NCI-H345 treated with DMSO at 0.1 percent for 48 hours (cell line): ENCODE data around the gene PLEKHG7.
A peak's percentile ranks its signal among the peaks of the same experiment; 100 is the strongest.
"Not testable (repeated sequence)": the region's sequence is repeated elsewhere in the genome, so short reads cannot be mapped to it uniquely, and the experiment has no call there.

Experiments
- DNase-seq: peaks from one replicate; lab custom pipeline; 2025; ENCODE audit not compliant: unreplicated experiment; lab: John Stamatoyannopoulos, UW

Gene PLEKHG7

GRCh38 chr12:92745856-92746550 lies 43.2 kb downstream of the PLEKHG7 start:
- DNase-seq = no peak

DNA sequence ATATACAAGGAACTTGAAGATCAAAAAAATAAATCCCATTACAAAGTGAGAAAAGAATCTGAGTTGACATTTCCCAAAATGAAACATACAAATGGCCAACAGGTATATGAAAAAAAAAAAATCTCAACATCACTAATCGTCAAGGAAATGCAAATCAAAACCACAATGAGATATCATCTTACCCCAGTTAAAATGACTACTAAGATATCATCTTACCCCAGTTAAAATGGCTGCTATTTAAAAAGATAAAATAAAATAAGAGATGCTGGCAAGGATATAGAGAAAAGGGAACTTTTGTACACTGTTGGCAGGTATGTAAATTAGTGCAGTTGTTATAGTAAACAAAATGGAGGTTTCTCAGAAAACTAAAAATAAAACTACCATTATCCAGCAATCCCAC lies 44.4 kb downstream of the PLEKHG7 start:
- DNase-seq = no peak

- DNase-seq = not testable (repeated sequence)
These were observed 46.9 kb downstream of the PLEKHG7 start for GRCh38 chr12:92749691-92750090.

DNA sequence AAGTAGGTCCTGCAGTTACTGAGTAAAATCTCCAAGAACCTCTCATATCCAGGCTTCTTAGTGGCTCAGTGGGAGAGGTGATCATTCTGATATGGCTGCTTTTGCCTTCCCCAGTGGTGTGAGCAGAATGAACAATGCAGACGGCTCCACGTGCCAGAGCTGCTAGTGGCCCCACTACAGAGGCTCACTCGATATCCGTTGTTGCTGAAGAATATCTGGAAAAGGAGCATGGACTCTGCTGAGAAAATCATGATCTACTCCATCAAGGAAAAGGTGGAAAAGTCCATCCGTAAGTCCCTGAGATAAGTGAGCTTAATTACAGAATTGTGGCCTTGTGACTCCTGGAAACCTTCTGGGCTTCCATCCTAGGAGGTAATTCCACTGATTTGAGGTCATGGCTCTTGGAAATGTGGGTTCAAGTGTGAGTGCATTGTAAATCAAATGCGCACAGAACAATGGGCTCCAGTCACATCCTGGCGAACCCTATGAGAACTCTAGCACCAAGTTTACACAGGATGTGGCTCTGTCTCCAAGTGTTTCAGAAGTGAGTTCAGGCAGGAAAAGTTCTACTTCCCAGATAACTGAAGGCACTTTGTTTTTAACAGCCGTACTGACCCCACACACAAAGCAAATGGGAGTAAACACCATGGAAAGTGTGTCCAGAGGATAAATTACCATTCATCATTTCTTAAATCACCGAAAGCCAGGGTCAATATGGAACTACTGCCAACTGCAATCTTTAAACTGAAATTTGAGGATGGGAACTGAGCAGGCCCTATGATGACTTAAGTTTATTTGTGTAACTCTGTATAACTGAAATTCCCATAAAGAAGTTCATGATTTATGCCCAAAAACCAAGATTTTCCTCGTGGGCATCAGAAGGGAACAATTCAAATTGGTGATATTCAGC lies 51.4 kb downstream of the PLEKHG7 start:
- DNase-seq = no peak

- DNase-seq = peak; percentile 79
These were observed 54.3 kb downstream of the PLEKHG7 start for GRCh38 chr12:92756898-92757596.

GRCh38 chr12:92757597-92758121 lies 54.9 kb downstream of the PLEKHG7 start:
- peak; percentile 30 for DNase-seq

GRCh38 chr12:92759634-92760268 lies 57.0 kb downstream of the PLEKHG7 start:
- no peak for DNase-seq

DNA sequence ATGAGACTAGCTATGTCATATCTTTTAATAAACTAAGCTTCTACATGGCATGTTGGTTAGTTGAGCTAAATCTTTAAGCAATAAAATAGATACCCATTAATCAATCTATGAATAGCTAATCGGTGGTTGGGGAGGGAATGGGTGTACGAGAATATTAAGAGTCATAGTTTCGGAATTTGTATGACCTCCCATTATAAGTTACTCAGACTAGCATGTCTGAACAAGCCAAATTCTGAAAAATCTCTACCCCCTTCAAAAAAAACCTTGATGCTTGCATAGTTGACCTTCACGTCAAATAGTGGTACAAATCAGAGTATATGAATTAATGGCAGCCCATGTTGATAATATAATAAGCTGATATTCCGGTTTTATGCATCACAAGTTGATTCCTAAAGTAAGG lies 60.0 kb downstream of the PLEKHG7 start:
- no peak for DNase-seq

DNA sequence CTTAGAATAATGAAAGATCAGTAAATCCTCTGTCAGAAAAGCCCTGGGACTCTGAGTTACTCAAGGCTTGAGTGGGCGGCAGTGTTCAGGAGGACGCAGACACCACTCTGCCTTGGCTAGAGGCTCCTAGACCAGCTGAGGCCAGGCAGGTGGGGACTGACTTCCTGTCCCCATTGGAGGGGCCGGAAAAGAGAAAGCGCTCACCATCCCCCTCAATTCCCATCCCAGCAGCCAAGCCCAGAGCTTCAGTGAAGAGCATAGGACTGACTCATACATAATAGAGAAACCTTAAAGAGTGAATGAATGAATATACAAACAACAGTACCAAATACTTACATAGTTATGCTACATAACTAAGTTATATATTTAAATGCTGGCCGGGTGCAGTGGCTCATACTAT lies 62.0 kb downstream of the PLEKHG7 start:
- DNase-seq = no peak

DNA sequence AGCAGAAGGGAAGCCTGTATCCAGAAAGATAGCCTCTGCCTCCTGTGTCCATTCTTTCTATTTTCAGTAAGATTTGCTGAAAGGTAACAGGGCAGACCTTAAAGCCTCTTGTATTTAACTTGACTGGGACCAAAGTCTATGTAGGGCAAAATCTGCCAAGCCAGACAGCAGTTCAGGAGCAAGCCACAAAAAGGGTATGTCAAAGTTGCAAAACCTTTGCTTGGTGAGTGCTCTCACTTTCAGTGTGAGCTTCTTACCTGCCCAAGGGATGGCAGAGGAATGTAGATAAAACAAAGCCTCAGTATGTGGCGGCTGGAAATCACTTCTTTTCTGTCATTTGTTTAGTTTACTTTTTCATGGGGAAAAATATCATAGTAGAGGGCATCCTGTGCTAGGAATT lies 63.1 kb downstream of the PLEKHG7 start:
- DNase-seq = no peak

DNA sequence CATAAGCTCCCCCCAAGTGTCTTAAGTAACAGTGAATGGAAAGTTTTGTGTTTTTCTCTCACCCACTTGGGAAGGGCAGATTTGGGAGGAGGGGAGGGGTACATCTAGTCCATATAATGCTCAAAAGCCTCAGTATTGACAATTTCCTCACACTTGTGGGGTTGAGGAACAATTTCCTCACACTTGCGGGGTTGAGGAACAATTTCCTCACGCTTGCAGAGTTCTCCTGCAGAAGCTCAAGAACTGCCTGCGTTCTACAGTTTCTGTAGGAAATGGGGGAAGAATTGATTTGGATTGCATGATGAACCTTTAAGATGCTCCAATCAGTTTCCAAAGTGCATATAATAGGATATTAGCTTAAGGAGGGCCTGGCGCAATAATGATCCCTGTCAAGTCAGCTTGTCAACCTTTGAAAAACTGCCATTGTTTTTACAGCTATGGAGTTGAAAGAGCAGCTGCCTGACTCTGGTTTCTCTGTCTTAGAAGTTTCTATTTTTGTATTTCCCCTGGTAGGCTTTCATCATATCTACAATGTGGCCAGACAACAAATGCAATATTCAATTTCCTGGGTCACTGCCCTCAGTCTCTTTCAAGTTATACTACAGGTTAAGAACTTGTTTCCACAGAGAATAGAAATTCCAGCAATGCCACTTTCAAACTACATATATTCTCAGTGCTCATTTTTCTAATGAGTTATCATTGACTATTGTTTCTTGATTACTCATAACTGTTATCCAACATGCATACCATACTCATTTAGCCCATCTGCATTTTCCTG lies 66.5 kb downstream of the PLEKHG7 start:
- no peak for DNase-seq

DNA sequence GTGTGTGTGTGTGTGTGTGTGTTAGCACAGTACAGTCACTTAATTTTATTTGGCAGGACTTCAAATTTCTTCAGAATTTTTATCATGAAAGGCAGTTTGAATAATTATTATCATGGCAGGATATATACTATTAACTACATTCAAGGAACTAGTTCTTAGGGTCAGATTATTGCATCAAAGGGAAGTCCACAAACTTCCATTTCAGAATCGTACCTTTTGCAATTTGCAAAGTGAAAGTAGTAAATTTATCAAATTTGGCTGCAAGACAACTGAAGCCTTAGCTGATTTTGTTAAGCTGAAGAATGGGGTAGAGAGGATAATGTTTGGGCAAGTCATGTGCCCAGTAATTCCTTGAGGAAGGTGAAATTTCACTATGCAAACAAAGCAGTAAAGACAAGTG lies 68.2 kb downstream of the PLEKHG7 start:
- DNase-seq = no peak

DNA sequence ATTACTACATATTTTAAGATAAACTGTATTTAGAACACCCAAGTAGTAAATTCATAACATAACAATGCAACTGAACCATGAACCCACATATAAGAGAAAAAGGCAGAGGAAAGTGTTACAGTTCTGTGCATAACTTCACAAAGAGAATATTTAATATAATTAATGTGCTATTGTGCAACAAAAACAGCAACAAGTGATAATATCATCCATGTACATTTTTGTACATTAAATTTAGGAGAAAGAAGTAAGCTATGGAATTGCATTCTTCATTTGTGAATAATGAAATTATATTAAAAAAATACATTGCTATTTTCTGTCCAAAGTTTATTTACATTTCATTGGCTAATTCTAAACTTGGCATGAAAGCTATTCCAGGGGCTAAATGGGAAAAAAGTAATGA lies 72.6 kb downstream of the PLEKHG7 start:
- no peak for DNase-seq

- DNase-seq = no peak
These were observed 75.7 kb downstream of the PLEKHG7 start for GRCh38 chr12:92778525-92778924.

DNA sequence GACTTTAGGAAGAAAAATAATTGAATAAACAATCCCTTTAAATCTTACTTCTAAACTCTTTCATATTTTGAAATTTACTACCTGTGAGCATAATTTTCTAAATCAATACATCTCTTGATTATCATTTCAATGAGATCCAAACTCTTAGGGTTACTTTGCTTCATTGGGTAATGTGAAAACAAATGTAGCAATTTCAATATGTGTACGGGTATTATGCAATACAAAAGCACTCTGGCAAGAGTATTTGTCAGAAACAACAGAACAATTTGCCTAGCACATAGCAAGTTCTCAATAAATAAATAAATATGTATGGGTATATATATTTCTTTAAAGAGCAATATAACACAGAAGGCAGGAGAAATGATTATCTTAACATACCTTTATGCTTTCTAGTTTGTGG lies 77.1 kb downstream of the PLEKHG7 start:
- no peak for DNase-seq

DNA sequence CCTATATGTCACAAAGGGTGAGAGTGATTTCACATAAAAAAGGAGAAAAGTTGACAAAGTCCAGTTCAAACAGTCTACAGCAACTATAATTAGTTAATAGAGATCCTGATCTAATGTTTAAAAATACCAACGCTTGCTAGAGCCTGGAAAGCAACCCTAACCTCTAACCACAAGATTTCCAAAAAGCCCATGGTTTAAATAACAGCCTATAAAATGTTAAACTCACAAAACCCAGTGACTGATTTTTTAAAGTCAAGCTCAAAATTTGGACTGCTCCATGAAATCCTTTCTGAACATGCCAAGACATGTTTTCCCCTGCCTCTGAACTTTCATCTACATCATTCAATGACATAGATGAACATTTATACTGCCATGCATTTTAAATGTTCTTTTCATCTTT lies 81.6 kb downstream of the PLEKHG7 start:
- DNase-seq = no peak

DNA sequence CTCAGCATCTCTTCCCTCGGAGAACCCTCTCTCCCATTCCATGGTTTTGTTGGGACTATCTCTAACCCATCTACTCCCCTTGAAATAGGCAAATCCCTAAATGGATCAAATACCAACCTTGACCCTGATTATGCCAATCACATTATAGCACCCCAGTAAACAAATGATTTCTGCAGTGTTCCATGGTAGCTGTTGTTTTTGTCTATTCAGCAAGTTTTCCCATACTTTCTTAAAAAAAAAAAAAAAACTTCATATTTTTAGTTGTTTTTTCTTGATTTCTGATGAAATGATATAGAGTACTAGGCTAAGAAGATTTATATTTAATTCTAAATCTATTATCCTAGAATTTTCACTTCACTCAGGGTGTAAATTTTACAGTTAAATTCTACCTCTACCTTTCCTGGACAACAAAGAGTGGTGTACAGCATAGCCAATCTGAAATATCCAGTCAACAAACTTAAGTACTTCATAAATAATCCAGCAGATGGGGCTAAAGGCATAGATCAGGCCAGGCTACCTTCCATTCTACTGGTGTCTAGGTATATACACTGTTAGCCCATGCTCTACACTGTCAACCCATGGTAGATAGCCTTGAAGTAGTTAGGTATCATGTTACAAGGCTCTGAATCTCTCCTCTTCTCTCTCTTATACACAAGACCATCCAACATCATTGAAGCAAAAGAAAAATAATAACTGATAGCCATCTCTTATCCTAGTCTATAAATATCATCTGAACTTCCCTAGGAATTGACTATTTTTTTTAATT lies 82.2 kb downstream of the PLEKHG7 start:
- peak; percentile 85 for DNase-seq

GRCh38 chr12:92785563-92785950 lies 82.8 kb downstream of the PLEKHG7 start:
- DNase-seq = no peak

- no peak for DNase-seq
These were observed 83.3 kb downstream of the PLEKHG7 start for GRCh38 chr12:92786045-92786444.

- not testable (repeated sequence) for DNase-seq
These were observed 91.6 kb downstream of the PLEKHG7 start for GRCh38 chr12:92794356-92794755.
